ENCODE data around the gene SMAD7. TPM values are rescaled to one million over a fixed set of nuclear protein-coding genes. Genes with fewer than 3 reads are reported as not detected.

Gene SMAD7
- total and polyA plus RNA-seq, 2 experiments from 2014 or later: 11.8 to 29.8 TPM

GRCh38 chr18:48915626-48916425, 34.9 kb downstream of the SMAD7 start:
- Histone ChIP-seq H3K4me1 (ENCODE audit: insufficient read depth) (peaks cover 11% of the 10 kb centered on the region; the same call in 1 of the 2 replicates), H3K79me2 (replicated peaks; ENCODE audit: insufficient read depth) (peaks cover 11% of the 10 kb centered on the region; the same call in 1 of the 2 replicates), H3K27ac (ENCODE audit: low read depth) (no peak overlapping the region), H3K4me2 (no peak overlapping the region), H3K27me3 (ENCODE audit: insufficient read depth) (no peaks in the 10 kb centered on the region), H3K4me3 (no peak overlapping the region), H3F3A (replicated peaks; ENCODE audit: low read depth) (peaks cover 19% of the 10 kb centered on the region), H3K36me3 (ENCODE audit: insufficient read depth) (no peaks in the 10 kb centered on the region), H3K9me2 (ENCODE audit: insufficient read depth) (no peaks in the 10 kb centered on the region), H4K20me1 (replicated peaks; ENCODE audit: insufficient read depth) (peaks cover 10% of the 10 kb centered on the region), H2AFZ (no peak overlapping the region)
- peaks cover 11% of the 10 kb centered on the region for H3K27me3 Mint-ChIP-seq (ENCODE audit: insufficient read depth, low read depth, poor library complexity)
- peaks cover 26% of the 10 kb centered on the region for H3K4me1 Mint-ChIP-seq
- H3K4me3 Mint-ChIP-seq: no peak overlapping the region
- ATAC-seq (no peak), DNase-seq (ENCODE audit: low spot score) (no peak)
- peaks cover 13% of the 10 kb centered on the region for H3K36me3 Mint-ChIP-seq (ENCODE audit: low read depth)
- no peaks in the 10 kb centered on the region; the same call in 2 of the 3 replicates for H3K9me3 Mint-ChIP-seq
- TF ChIP-seq STAT1 (IDR thresholded peaks at IDR 0.05; ENCODE audit: unreplicated experiment) (no peak), EZH2phosphoT487 (IDR thresholded peaks at IDR 0.05; ENCODE audit: unreplicated experiment) (no peak), ETS1 (IDR thresholded peaks at IDR 0.05) (no peak), ZNF114 (CRISPR knock-in tag; IDR thresholded peaks at IDR 0.05) (no peak), CREB1 (CRISPR knock-in tag; IDR thresholded peaks at IDR 0.05; ENCODE audit: low read depth) (no peak), ZNF462 (CRISPR knock-in tag; IDR thresholded peaks at IDR 0.05) (no peak), EZH2 (IDR thresholded peaks at IDR 0.05; ENCODE audit: low read depth, unreplicated experiment) (no peak), ZNF331 (CRISPR knock-in tag; IDR thresholded peaks at IDR 0.05; ENCODE audit: low read depth) (no peak), POLR2AphosphoS5 (IDR thresholded peaks at IDR 0.05; ENCODE audit: low read depth) (no peak), CTCF (conservative IDR thresholded peaks at IDR 0.05; ENCODE audit: low read depth in 2 of 2) (no peak), JUNB (IDR thresholded peaks at IDR 0.05; ENCODE audit: unreplicated experiment) (no peak), NANOG (IDR thresholded peaks at IDR 0.05; ENCODE audit: borderline replicate concordance) (no peak), REST (IDR thresholded peaks at IDR 0.05; ENCODE audit: unreplicated experiment) (no peak)
- H3K27ac Mint-ChIP-seq: no peak overlapping the region
